NOMO-1 treated with dmso at 0.1 percent for 144 hours (cell line): ENCODE data around the gene NXPH1.
A peak's percentile ranks its signal among the peaks of the same experiment; 100 is the strongest.

Source experiments
- DNase-seq: peaks from one replicate; lab custom pipeline; 2025; ENCODE audit not compliant: unreplicated experiment; lab: John Stamatoyannopoulos, UW

NXPH1 gene

DNA sequence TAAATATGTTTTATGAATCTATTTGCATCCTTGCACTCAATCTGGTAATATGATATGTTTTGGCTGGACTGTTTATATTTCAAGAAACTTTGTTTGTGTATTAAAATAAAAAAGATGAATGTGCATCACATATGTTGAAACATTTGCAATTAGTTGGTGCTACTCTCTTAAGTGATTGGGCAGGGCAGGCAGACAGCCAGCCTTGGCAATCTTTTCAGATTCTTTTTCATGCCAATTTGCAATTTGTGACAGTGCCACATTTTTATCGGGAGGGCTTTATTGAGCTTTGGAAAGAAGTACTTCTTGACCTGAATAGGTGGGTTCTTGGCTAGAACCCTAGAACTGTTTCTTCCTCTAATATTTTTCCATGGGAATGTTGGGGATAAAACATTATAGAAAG, 152.2 kb downstream of the NXPH1 start:
- no peak for DNase-seq

- no peak for DNase-seq
Measured at GRCh38 chr7:8590225-8590624, 156.8 kb downstream of the NXPH1 start.

GRCh38 chr7:8590791-8591190, 157.4 kb downstream of the NXPH1 start:
- DNase-seq: no peak

DNA sequence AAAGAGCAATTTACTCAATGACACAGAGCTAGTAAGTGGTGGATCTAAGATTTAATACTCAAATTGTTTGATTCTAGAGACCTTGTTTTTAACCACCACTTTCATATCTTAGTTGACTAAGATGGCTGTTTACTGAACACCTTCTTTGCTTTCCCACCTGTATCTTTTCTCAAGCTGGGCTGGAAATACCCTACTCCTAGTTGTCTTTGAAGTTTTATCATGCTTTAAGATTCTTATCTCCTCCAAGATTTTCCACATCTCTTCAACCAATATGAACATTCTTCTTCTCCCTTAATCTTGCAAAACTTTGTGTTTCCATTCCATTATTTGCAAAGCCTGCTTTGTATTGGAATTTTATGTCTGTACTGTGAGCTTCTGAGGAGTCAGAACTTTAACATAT, 157.9 kb downstream of the NXPH1 start:
- no peak for DNase-seq

DNA sequence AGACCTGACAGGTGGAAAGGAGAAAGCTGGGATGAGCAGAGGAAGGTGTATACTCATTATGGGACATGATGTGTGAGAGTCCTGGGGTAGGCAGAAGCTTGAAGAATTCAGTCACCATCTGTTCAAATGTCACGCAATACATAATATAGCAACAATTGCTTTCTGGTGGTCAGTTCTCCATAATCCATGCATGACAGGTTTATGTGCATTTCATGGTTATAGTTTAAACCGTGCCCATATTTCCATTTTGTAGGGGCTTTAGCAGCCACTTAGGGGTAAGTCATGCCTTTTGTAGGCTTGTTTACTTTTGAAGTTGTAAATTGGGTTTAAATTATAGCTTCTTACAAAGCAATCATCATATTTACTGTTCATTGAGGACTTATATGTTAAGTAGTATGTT, 158.8 kb downstream of the NXPH1 start:
- DNase-seq: no peak

GRCh38 chr7:8594115-8594514, 160.7 kb downstream of the NXPH1 start:
- DNase-seq: no peak

DNA sequence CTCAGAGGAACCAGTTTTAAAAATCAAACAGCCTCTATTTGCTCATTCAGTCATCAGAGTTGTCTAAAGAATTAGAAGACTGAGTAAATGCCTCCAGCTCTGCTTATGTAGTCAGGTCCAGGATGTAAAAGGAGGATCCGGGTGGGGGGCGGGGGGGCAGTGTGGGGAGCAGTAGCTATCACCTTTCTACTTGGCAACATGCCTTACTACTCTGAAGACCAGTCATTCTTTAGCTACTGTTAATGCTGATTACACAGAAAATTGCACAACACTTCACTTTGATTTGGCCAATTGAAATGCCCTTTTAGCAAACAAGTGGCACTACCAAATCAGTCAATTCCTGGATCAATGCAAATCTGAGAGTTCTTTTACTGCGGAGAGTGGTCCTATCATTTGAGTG, 164.2 kb downstream of the NXPH1 start:
- DNase-seq: no peak

- DNase-seq: peak; percentile 44
Measured at GRCh38 chr7:8601121-8601520, 167.7 kb downstream of the NXPH1 start.

- no peak for DNase-seq
Measured at GRCh38 chr7:8605221-8605620, 171.8 kb downstream of the NXPH1 start.

- DNase-seq: no peak
Measured at GRCh38 chr7:8612584-8612983, 179.2 kb downstream of the NXPH1 start.

GRCh38 chr7:8613191-8613590, 179.8 kb downstream of the NXPH1 start:
- no peak for DNase-seq

- no peak for DNase-seq
Measured at GRCh38 chr7:8615019-8615418, 181.6 kb downstream of the NXPH1 start.

DNA sequence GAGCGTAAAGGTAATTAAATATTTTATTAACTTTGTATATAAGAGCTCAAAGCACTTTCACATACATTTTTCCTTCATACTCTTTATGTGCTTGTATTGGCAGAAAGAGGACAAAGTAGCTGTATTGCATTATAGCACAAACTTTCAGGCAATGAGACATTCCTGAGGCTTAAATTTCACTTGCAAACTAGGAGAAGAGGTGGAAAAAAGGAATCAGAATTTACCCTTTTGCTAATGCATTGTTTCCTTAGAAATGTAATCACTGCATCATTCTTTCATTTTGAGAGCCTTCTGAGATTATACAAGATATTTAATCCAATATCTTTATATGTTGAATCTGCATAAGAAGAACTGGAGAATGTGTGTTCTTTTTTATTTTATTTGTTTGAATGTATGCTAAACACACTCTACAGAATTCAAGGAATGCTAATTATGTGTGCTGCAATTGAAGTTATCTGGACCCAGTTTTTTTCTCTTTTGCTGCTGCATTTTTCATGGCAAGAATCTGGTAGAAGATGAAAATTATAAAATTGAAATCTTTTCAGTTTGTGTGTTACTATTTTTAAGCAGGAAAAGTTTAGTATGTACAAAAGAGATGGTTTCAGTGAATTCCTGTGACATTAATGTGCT, 185.1 kb downstream of the NXPH1 start:
- no peak for DNase-seq

DNA sequence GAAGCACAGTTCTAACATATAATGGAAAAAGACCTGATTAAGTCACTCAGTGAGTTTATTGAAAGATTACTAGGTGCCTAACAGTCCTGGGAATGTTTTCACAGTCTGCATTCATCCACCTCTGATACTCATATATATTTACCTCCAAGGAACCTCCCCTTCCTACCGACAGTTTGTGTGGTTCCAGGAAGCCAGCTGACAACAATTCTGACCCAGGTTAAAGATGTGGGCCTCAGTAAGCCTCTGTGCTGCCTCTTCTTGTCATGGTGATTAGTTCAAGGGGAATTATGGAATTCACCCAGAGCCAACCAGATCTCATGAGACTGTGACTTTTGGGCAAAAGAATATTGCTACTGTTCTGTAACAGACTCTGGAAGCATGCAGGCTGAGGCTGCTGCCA, 186.8 kb downstream of the NXPH1 start:
- DNase-seq: no peak

- DNase-seq: no peak
Measured at GRCh38 chr7:8625612-8626011, 192.2 kb downstream of the NXPH1 start.

GRCh38 chr7:8627325-8627724, 193.9 kb downstream of the NXPH1 start:
- DNase-seq: no peak

- DNase-seq: no peak
Measured at GRCh38 chr7:8628656-8629055, 195.2 kb downstream of the NXPH1 start.

GRCh38 chr7:8629504-8629903, 196.1 kb downstream of the NXPH1 start:
- DNase-seq: no peak

DNA sequence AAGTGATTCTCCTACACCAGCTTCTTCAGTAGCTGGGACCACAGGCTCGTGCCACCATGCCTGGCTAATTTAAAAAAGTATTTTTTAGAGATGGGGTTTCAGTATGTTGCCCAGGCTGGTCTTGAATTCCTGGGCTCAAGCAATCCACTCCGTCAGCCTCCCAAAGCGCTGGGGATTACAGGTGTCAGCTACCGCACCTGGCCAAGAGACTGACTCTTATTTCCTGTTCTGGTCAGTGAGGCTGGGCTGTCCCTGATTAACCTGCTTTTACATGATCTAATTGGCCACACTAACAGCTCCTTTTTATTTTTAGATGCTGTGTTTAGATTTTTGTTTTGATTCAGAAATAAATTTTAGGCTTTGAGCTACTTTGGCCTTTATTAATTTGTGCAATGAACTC, 203.9 kb downstream of the NXPH1 start:
- no peak for DNase-seq

DNA sequence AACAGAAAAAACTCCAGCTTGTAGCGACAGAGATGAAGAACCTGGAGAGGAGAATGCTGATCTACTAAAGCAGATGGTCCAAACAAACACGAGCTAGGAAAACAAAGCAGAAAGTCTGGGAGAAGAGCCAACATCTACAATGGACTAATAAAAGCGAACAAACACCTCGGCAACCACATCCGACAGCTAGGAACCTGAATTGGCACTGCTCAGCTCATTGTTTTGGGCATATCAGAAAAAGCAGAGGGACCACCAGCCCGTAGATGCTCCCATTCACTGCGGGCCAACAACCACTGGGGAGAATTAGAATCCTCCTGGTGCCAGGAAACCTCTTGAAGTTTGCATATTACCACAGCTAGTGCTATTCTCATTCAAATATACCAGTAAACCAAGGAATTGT, 204.7 kb downstream of the NXPH1 start:
- DNase-seq: no peak

- DNase-seq: no peak
Measured at GRCh38 chr7:8639668-8640067, 206.3 kb downstream of the NXPH1 start.

- DNase-seq: no peak
Measured at GRCh38 chr7:8640671-8641070, 207.3 kb downstream of the NXPH1 start.

DNA sequence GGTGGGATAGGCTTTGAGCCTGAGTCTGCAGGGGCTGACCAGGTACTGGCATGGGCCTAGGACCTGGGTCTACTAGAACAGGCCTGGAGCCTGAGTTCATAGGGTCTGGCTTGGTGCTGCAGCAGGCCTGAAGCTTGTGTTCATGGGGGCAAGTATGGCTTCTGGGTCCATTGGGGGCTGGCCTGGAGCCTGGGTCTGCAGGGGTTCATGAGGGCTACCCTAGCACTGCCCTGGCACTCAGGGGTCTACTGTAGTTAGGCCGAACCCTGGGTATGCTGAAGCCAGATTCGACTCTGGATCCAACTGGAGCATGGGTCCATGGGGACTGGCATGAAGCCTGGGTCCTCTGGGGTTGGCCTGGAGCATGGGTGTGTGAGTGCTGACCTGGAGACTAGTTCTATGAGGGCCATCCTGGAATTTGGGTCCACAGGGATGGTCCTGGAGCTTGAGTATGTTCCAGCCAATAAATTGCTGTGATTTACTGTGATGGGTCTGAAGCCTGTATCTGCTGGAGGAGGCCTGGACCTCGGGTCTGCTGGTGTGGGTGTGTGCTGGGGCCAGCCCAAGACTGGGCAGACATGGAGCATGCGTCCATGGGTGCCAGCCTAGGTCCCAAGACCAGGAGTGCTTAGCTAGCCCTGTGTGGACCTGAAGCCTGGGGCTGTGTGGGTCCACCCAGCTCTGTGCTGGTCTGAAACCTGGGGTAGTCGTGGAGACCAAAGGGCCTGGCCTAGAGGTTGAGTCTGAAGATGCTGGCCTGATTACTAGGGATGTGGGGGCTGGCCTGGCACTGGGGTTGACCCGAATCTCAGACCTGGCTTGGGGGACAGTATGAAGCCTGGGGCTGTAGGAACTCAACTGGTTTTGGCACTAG, 235.5 kb downstream of the NXPH1 start:
- DNase-seq: no peak
